NCI-H82 (cell line): ENCODE data around the gene CSNK1D.
"Not testable (repeated sequence)": the region's sequence is repeated elsewhere in the genome, so short reads cannot be mapped to it uniquely, and the experiment has no call there.

Source experiments
- DNase-seq: peaks from one replicate; lab custom pipeline; 2025; lab: John Stamatoyannopoulos, UW

The CSNK1D gene

DNA sequence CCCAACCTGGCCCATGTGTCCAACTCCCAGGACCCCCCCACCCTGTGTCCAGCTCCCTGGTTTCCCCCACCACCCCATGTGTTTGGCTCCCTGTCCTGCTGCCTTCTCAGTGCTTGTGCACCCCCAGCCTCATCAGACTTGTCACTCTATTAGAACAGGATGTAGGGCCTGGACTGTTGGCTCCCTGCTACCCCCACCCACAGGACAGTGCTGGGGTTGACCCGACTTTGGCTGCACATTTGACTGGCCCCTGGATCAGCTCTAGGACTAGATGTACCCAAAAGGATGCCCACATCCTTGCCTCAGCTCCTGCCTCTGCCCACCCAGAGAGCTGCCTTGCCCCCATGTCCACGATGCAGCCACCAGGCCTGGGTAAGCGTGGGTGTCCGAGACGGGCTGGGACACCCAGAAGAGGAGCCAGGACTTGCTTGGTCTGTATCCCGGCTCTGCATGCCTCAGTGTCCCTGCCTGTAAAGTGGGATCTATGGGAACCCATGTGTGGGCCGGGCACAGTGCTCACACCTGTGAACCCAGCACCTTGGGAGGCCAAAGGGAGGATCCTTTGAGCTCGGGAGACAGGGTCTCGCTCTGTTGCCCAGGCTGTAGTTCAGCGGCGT lies 59.4 kb downstream of the CSNK1D start:
- no peak for DNase-seq

- peak; percentile 78 for DNase-seq
These were observed 60.1 kb downstream of the CSNK1D start for GRCh38 chr17:82213251-82214011.

DNA sequence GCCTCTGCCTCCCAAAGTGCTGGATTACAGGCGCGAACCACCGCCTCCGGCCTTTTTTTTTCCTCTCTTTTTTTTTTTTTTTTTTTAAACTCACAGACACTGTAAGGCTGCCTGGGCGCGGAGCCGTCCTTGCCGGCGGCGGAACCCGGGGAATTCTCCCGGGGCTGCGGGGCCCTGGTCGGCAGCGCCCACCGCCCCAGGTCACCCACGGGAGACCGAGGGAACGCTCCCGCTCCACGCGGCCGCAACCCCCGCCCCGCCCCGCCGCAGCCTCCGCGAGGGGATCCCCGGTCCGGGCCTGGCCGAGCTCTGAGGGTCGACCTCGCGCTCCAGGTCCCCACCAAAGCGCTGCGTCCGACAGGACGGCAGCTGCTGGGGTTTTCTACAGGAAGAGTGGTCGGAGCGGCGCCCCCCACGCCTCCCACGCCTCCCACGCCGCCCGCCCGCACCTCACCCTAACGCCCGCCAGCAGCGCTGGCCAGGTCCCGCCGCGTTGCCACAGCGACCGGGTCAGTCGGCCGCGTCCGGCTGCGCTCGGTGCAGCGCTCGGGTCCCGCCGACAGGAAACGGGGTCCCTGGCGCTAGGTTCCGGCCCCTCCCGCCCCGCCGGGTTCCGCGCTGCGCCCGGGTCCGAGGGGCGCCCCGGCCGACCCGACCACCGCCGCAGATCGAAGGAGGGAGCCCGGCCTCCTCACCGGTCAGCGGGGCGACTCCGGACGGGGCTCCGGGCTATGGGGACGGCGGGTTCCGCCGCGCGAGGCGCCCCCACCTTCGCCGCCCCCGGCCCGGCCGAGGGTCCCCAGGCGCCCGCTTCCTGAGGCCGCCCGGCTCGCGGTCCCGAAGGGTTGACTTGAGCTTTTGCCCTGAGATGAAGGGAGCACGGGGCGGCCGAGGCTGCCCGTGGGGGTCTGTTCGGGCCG lies 60.9 kb downstream of the CSNK1D start, which contains the start of gene CCDC57:
CCDC57 (minus strand) TSS at position 512 of the 920 bp plus-strand sequence. CDS start 10,898 bp downstream, outside the sequence.
- peak; percentile 87 for DNase-seq

- DNase-seq: not testable (repeated sequence)
These were observed 62.8 kb downstream of the CSNK1D start for GRCh38 chr17:82210655-82211054.

- peak; percentile 99 for DNase-seq
These were observed 67.6 kb downstream of the CSNK1D start for GRCh38 chr17:82205720-82206508.

GRCh38 chr17:82204831-82205719 lies 68.4 kb downstream of the CSNK1D start:
- DNase-seq: peak; percentile 31

- DNase-seq: no peak
These were observed 69.6 kb downstream of the CSNK1D start for GRCh38 chr17:82203920-82204319.

DNA sequence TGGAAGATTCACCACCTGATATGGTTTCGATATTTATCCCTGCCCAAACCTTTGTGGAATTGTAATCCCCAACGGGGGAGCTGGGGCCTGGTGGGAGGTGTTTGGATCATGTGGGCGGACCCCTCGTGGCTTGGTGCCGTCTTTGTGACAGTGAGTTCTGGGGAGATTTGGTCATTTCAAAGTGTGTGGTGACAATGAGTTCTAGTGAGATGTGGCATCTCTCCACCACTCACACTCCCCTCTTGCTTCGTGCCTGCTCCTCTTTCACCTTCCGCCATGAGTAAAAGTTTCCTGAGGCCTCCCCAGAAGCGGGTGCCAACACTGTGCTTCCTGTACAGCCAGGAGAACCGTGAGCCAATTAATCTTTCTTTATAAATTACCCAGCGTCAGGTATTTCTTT lies 70.5 kb downstream of the CSNK1D start:
- no peak for DNase-seq

DNA sequence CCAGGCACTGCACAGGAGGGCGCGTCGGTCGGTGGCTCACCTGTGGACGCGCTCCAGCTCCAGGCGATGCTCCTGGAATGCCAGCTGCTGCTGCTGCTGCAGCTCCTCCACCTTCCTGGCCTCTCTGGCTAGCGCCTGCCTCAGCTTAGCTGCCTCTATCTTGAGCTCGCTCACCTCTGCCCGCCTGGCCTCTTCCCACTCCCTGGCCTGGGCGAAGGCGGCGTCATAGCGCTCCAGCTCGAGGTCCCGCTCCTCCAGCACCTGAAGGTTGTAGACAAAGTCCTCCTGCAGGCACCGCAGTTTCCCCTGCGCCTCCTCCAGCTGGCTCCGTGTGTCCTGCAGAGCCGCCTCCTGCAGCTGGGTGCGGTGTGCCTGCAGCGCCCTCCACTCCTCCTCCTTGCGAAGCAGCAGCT lies 72.0 kb downstream of the CSNK1D start:
- no peak for DNase-seq

GRCh38 chr17:82200743-82201497 lies 72.6 kb downstream of the CSNK1D start:
- DNase-seq: no peak

GRCh38 chr17:82200135-82200534 lies 73.4 kb downstream of the CSNK1D start:
- DNase-seq: no peak

DNA sequence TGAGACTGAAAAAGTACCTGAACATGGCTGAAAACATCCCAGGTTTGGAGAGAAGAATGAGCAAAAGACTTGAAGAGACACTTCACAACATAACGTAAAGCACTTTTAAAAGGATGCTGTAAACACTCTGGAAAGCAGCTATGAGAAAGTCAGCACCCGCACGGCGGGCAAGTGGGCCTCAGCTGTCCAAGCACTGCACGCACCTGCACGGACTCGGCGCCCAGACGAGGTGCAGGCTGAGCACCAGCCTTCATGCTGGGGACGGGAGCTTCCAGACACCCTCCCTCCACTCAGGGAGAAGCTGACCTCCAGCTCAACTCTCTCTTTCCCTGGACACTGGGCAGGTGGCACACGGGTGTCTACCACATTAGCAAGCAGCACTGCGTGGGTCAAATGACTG lies 74.0 kb downstream of the CSNK1D start:
- DNase-seq: no peak

GRCh38 chr17:82198092-82198491 lies 75.4 kb downstream of the CSNK1D start:
- DNase-seq: no peak

- no peak for DNase-seq
These were observed 77.5 kb downstream of the CSNK1D start for GRCh38 chr17:82195675-82196672.

- no peak for DNase-seq
These were observed 78.7 kb downstream of the CSNK1D start for GRCh38 chr17:82194765-82195164.

GRCh38 chr17:82193520-82194220 lies 79.8 kb downstream of the CSNK1D start:
- DNase-seq: no peak

GRCh38 chr17:82193050-82193449 lies 80.5 kb downstream of the CSNK1D start:
- DNase-seq: not testable (repeated sequence)
